Epithelial cell of proximal tubule (primary cell): ENCODE results near the gene BLMH. TPM values are rescaled to one million over a fixed set of nuclear protein-coding genes. Genes with fewer than 3 reads are reported as not detected.
"Not testable (repeated sequence)": the region's sequence is repeated elsewhere in the genome, so short reads cannot be mapped to it uniquely, and the experiment has no call there.

Source experiments
- DNase-seq: peaks from one replicate; pipeline ENCODE4 v3.0.0-alpha.2; 2011; ENCODE audit warnings: low read depth
- H3K4me3 ChIP-seq: 2 replicates; pipeline ENCODE4 v1.5.1; 2011; ENCODE audit warnings: low read depth, mild to moderate bottlenecking, low read length
- total RNA-seq: library from RNA; depleted of rRNA; stranded (reverse); fragments of >200 nt; gene quantifications from 2 replicates; pipeline ENCODE4 v1.2.3, GENCODE V29; 2015
- TF ChIP-seq, protein P1 (sequence below): conservative IDR thresholded peaks from 2 replicates; pipeline ENCODE4 v1.5.1; 2012; ENCODE audit warnings: low read depth, mild to moderate bottlenecking, low read length

Gene BLMH
- total RNA-seq, 1 donor from 2014 or later: 16.8 TPM

DNA sequence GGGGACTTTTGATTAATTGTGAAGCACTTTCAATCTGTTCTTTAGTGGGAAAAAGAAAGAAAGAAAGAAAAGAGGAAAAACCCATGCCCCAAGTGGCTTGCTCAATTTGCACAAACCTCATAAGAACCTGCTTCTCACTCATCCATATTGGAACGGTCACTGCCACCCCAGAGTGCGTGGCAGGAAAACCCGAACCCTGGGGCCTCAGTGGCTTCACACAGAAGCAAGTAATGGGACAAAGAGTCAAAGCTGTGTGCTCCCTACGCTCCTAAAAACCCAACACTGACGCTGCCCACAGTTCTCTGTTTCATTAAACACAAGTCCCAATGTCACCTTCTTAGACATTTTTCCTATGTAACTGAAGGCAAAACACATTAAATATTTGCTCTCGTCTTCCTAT is 57.4 kb downstream of the BLMH start:
- no peak overlapping the region for H3K4me3 ChIP-seq
- TF ChIP-seq, protein P1, sequence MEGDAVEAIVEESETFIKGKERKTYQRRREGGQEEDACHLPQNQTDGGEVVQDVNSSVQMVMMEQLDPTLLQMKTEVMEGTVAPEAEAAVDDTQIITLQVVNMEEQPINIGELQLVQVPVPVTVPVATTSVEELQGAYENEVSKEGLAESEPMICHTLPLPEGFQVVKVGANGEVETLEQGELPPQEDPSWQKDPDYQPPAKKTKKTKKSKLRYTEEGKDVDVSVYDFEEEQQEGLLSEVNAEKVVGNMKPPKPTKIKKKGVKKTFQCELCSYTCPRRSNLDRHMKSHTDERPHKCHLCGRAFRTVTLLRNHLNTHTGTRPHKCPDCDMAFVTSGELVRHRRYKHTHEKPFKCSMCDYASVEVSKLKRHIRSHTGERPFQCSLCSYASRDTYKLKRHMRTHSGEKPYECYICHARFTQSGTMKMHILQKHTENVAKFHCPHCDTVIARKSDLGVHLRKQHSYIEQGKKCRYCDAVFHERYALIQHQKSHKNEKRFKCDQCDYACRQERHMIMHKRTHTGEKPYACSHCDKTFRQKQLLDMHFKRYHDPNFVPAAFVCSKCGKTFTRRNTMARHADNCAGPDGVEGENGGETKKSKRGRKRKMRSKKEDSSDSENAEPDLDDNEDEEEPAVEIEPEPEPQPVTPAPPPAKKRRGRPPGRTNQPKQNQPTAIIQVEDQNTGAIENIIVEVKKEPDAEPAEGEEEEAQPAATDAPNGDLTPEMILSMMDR: no peak
- DNase-seq: no peak

DNA sequence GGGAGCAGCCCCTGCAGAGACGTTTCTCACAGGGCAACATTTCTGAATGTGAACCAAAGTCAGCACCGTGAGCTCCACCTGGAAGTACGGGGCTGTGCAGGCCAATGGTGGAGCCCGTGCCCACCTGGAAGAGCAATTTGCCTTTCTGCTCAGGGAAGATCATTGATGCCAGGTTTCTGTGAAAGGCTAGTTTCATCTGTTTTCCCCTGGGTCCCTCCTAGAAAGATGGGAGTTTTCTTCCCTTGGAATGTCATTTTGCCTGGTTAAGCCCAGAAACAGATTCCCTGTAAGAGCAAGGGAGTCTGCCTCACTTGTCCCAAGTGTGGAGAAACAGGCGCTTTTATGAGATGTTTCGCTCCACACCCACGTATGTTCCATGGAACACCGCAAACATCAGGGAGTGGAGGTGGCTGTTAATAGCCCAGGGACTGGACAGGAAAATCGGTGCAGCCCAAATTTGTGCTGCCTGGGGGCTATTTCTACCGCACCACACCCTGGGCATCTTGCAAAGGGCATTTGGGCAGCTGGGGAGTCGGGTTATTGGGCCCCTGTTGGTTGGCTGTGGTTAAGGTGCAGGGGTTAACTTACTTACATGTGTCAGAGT is 58.8 kb downstream of the BLMH start:
- TF ChIP-seq, protein P1: no peak
- no peak for DNase-seq
- no peak overlapping the region for H3K4me3 ChIP-seq

DNA sequence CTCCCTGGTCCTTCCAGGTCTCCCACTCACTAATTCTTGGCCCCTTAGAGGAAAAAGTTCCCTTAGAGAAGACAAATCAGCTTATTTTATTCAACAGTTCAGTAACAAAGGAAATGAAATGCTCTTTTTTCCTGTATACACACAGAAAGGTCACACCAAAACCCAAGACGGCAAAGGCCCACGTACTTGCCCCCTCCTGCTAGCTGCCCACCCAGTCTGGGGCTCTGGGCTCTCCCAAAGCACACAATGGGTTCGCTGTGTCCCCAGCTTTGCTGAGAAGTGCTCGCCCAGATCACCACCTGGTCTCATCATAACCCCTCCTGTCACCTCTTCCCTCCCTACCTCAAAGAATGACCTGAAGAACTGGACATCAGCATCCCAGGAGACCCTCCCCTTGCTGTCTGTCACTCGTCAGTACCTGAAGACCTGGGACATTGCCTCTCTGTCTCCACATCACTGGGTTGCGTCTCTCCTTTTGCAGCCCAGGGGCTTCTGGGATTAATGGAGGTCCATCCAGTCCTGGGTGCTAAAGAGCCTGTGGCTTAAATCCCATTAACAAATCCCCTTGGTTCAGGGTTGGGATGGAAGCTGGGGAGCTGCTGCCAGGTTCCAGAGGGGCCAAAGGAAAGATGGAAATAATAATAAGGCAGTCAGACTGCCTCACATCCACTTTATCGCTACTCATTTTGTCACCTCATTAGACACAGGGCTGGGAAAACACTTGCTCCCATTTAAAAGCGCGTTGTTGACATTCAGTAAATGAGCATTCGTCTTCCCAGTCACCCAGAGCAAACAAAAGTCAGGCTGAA is 59.5 kb downstream of the BLMH start:
- TF ChIP-seq, protein P1: no peak
- no peak overlapping the region for H3K4me3 ChIP-seq
- no peak for DNase-seq

DNA sequence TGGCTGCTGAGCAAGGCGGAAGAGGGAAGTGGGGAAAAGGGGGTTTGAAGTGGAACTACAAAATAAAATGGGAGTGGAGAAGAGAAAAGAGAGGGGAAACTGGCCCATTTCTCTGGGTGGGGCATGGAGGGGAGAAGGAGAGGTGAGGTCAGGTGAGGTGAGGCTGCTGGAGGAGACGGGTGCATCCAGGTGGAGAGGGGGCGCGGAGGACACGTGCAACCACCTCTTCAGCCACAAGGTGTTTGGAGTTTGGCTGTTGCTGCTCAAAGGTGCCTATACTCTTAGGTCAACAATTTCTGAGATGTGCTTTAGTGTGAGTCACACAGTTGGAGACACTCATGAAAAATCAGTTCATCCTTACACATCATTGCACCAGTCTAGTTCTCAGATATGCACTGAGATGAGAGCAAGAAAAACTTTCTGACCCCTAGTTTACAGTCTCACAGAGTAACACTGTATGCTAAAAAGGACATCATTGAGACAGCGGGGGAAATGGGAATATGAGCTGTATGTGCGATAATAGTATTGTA is 61.1 kb downstream of the BLMH start:
- DNase-seq: no peak
- TF ChIP-seq, protein P1: no peak

DNA sequence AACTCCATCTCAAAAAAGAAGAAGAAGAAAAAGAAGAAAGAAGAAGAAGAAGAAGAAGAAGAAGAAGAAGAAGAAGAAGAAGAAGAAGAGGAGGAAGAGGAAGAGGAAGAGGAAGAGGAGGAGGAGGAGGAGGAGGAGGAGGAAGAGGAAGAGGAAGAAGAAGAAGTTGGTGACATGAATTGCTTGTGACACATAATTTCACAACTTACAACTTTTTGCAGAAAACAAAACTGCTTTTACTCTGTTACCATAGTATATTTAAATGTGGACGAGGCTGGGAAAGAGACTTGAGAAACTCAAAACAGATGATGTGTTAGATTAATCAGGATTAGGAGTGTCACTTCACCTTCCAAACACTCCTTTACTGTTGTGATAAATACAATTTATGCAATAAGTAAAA is 61.7 kb downstream of the BLMH start:
- not testable (repeated sequence) for H3K4me3 ChIP-seq, DNase-seq

More for the DNA sequence above, 61.1 kb downstream of the BLMH start:
- H3K4me3 ChIP-seq: no peak overlapping the region

DNA sequence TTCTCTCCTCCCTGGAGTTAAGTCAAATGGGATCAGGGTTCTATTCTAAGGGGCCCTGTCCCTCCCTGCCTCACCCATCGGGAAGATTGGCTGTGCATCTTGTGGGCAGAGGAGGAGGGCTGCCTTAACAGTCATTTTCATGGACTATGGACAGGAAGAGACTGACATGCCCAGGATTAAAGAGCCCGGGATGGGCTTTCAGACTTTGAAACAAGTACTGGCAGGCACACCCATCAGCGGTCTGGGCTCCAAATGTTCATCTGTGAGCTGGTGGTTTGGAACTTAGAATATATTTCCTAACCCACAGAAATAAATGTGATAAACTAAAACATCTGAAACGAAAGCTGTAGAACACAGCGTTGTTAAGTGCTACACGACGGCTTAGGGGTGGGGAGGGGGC is 62.7 kb downstream of the BLMH start:
- TF ChIP-seq, protein P1: no peak
- no peak for DNase-seq
- H3K4me3 ChIP-seq: no peak overlapping the region

DNA sequence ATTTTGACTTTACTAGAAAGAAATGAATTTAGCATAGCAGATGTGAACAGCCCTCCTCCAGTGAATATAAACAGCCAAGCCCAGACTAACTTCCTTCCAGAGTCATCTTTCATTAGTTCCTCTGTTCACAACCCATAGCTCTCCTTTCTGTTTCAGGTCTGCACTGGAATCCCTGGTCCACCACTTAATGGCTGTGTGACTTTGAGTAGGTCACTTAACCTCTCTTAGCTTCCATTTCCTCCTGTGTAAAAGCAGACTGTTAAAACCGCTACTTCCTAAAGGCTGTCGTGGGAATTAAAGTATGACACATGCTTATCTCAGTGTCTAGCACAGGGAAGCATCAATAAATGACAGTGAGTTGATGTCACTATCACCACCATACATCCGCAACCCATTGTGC is 63.7 kb downstream of the BLMH start:
- TF ChIP-seq, protein P1: no peak
- H3K4me3 ChIP-seq: no peak overlapping the region
- no peak for DNase-seq
